Testis (tissue), 3 donors: Measurements from ENCODE around the gene KIF3B. TPM values are rescaled to one million over a fixed set of nuclear protein-coding genes. Genes with fewer than 3 reads are reported as not detected.
"Not testable (repeated sequence)": the region's sequence is repeated elsewhere in the genome, so short reads cannot be mapped to it uniquely, and the experiment has no call there.

ENCODE experiments used
- DNase-seq: peaks from one replicate; pipeline ENCODE4 v3.0.0-alpha.2; 2019
- H3K27ac ChIP-seq, 2 donors: fragments of 200-600 bp; sonication (generic); one replicate each; pipeline ENCODE4 v1.5.1; 2019
- H3K27me3 ChIP-seq: fragments of 200-600 bp; sonication (generic); one replicate; pipeline ENCODE4 v1.5.1; 2019
- H3K36me3 ChIP-seq: fragments of 200-600 bp; sonication (generic); one replicate; pipeline ENCODE4 v1.5.1; 2017; ENCODE audit warnings: low read depth; ENCODE audit errors: missing control alignments
- H3K4me1 ChIP-seq: fragments of 200-600 bp; sonication (generic); one replicate; pipeline ENCODE4 v1.5.1; 2019
- H3K4me3 ChIP-seq, 2 donors: fragments of 200-600 bp; sonication (generic); one replicate each; pipeline ENCODE4 v1.5.1; 2017 to 2019
- H3K9me3 ChIP-seq: fragments of 200-600 bp; sonication (generic); one replicate; pipeline ENCODE4 v1.5.1; 2017
- CTCF ChIP-seq, 3 experiments: fragments of 450-650 bp in 2 of 3; fragments of 200-600 bp in 1 of 3; sonication (generic) in 1 of 3; IDR thresholded peaks; one replicate each; pipeline ENCODE4 v1.5.1; 2016 to 2019; ENCODE audit warnings: antibody characterized with exemption in 3 of 3, mild to moderate bottlenecking in 2 of 3, moderate library complexity in 1 of 3
- POLR2A ChIP-seq: fragments of 450-650 bp; IDR thresholded peaks from one replicate; pipeline ENCODE4 v1.6.1; 2017; ENCODE audit warnings: antibody characterized with exemption, mild to moderate bottlenecking, moderate library complexity
- WGBS, 2 donors: methylation state at CpG; one replicate each; pipeline ENCODE4 v1.1.5; 2018; 5-methylcytosine and 5-hydroxymethylcytosine counted together
- intact Hi-C: fragments of 100-400 bp; cut with DNase I; formaldehyde crosslinking; loops from one replicate; pipeline ENCODE4 v1.15.1; 2023; ENCODE audit warnings: low total_unique reads
- polyA plus RNA-seq: library from polyadenylated mRNA; stranded (reverse); fragments of 350-450 nt; fragmentation: Illumina TruSeq; extraction: RNeasy Lipid Tissue Mini Kit (QIAGEN cat#74804); gene quantifications from one replicate; pipeline ENCODE4 v1.2.3, GENCODE V29; 2014; ENCODE audit warnings: low read depth, low replicate concordance; ENCODE audit not compliant: insufficient read depth
- total RNA-seq, 2 donors: library from RNA; depleted of rRNA; stranded (reverse); fragments of >200 nt; gene quantifications; one replicate each; pipeline ENCODE4 v1.2.3, GENCODE V29; 2016

Gene KIF3B
- total and polyA plus RNA-seq, 3 donors from 2014 or later = 33.1 to 55.6 (median 41.2) TPM

- Histone ChIP-seq H3K27ac (no peak overlapping the region), H3K27me3 (no peaks in the 10 kb centered on the region), H3K9me3 (no peaks in the 10 kb centered on the region), H3K4me3 (no peak overlapping the region), H3K36me3 (no peaks in the 10 kb centered on the region), H3K4me1 (peaks cover 9% of the 10 kb centered on the region)
- intact Hi-C loops = no loop called here
- no peak for TF ChIP-seq CTCF (IDR thresholded peaks at IDR 0.05)
- no peak for TF ChIP-seq POLR2A
- DNase-seq = no peak
- WGBS, 2 donors = 87 to 89% methylated on average over 6 of the region's 6 CpGs
These were observed 91.5 kb downstream of the KIF3B start for GRCh38 chr20:32368925-32369324.

GRCh38 chr20:32370897-32371296 is 93.4 kb downstream of the KIF3B start:
- 92 to 97% methylated on average over 2 of the region's 2 CpGs for WGBS, 2 donors
- H3K4me3 ChIP-seq = no peak overlapping the region
- no peaks in the 10 kb centered on the region for H3K36me3 ChIP-seq
- intact Hi-C loops = no loop called here
- DNase-seq = no peak
- H3K27me3 ChIP-seq = no peaks in the 10 kb centered on the region
- no peaks in the 10 kb centered on the region for H3K9me3 ChIP-seq
- no peaks in the 10 kb centered on the region for H3K4me1 ChIP-seq
- H3K27ac ChIP-seq = no peak overlapping the region
- no peak for TF ChIP-seq CTCF (IDR thresholded peaks at IDR 0.05)
- no peak for TF ChIP-seq POLR2A

GRCh38 chr20:32378461-32378860 is 101.0 kb downstream of the KIF3B start:
- no peak overlapping the region for H3K27ac ChIP-seq

GRCh38 chr20:32380037-32380436 is 102.6 kb downstream of the KIF3B start:
- intact Hi-C loops, DNase-seq: not testable (repeated sequence)
- 79 to 91% methylated on average over 9 of the region's 9 CpGs for WGBS, 2 donors

More at GRCh38 chr20:32378461-32378860, 101.0 kb downstream of the KIF3B start:
- H3K36me3 ChIP-seq = no peaks in the 10 kb centered on the region
- no peak for DNase-seq
- no peak for TF ChIP-seq POLR2A
- no peak for TF ChIP-seq CTCF (IDR thresholded peaks at IDR 0.05)
- no peaks in the 10 kb centered on the region for H3K27me3 ChIP-seq
- intact Hi-C loops = no loop called here
- 63 to 66% methylated on average over 2 of the region's 2 CpGs for WGBS, 2 donors
- no peak overlapping the region for H3K4me3 ChIP-seq
- no peaks in the 10 kb centered on the region for H3K9me3 ChIP-seq
- H3K4me1 ChIP-seq = no peaks in the 10 kb centered on the region

GRCh38 chr20:32380745-32381144 is 103.3 kb downstream of the KIF3B start:
- Histone ChIP-seq H3K4me3 (no peak overlapping the region), H3K9me3 (no peaks in the 10 kb centered on the region), H3K4me1 (no peaks in the 10 kb centered on the region), H3K27ac (no peak overlapping the region), H3K36me3 (no peaks in the 10 kb centered on the region), H3K27me3 (no peaks in the 10 kb centered on the region)
- no peak for DNase-seq
- intact Hi-C loops = no loop called here
- TF ChIP-seq POLR2A (no peak), CTCF (IDR thresholded peaks at IDR 0.05) (no peak)
- WGBS, 2 donors = 93 to 95% methylated on average over 3 of the region's 3 CpGs

More at GRCh38 chr20:32380037-32380436, 102.6 kb downstream of the KIF3B start:
- not testable (repeated sequence) for H3K9me3 ChIP-seq, H3K27ac ChIP-seq, H3K27me3 ChIP-seq, H3K36me3 ChIP-seq, H3K4me1 ChIP-seq, H3K4me3 ChIP-seq
